ENCODE results near the gene BMAL1.

Gene BMAL1

DNA sequence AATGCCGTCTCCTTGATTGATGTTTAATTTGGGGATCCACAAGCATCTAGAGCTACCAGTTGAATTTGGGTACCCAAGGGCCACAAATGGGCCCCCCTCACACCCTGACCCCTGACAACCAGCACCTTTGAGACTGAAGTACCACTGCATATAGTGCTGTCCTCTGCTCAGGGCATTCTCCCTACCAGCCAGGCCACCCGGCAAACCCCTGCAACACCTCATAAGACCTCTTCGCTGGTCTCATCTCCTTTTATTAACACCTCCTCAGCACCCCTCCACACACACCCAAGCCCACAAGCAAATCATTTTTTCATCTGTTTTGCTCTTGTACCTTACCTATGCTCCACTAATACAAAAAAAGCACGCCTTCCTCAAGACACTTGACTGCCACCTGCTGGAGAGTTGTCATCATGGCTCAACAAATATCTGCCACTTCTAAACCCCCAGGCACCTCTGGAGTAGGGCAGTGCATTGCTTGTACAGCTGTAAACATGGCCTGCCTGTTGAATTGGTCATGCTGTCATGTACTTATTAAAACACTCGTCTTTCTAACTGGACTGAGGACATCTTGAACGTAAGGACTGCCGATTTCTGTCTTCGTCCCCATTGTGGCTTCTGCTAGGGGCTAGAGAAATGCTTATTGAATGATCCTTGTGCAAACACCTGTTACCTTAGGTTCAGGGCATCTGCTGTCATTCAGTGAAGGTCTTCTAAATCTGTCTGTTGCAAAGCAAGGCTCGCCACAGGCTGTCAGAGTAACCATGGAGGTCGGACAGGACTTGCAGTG lies 66.5 kb downstream of the BMAL1 start:
- DNase-seq (ENCODE audit: low read depth), result peak; percentile 45

DNA sequence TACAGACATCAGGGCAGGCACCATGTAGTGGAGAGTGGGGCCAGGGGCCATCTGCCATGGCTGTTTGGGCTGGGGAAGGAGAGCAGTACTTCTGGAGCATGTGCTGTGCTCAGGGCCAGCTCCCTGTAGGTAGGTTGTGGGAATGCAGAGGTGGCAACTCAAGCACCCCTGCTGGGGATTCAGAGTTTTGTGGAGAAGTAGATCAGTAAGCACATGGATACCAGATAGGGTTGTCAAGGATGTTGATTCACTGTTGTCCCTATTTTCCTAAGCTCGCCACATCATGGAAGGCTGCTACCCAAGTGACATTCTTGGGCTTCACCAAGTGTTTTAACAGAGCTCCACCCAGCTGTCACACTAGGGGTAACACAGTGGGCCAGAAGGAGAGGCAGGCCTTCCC lies 67.2 kb downstream of the BMAL1 start:
- DNase-seq (ENCODE audit: low read depth), result no peak

DNA sequence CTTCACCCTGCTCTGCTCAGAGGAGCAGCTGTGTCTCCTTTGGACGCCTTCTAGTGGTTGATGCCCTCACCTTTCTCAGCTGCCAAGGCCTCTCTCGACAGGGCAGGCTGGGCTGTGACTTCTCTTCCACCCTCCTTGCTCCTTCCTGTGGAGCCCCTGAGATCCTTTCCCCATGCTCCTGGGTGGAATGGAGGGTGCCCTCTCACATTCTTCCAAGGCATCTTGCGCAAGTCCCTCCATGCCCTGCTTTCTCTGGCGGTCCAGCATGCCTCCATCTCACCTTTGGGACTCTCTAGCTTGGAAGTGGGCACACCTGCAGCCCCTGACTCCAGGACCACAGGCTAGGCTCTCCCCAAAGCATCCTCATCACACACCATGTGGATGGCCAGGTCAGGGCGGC lies 68.9 kb downstream of the BMAL1 start:
- no peak for DNase-seq (ENCODE audit: low read depth)

DNA sequence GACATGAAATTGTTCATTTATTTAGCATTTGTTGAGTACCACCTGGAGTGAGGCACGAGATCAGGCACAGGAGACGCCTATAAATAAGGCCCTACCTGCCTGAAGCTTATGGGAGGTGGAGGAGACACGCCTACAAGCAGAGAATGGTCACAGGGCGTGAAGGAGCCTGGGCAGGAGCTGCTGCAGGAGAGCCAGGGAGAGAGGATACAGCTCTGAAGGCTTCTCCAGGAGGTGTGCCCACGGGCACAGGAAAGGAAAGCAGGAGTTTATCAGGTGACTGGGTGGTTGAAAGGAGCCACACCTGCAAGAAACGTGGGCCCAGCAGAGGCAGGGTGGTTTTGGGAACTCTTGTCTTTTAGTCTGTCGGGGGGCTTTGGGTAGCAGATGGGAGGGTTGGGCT lies 70.3 kb downstream of the BMAL1 start:
- no peak for DNase-seq (ENCODE audit: low read depth)

DNA sequence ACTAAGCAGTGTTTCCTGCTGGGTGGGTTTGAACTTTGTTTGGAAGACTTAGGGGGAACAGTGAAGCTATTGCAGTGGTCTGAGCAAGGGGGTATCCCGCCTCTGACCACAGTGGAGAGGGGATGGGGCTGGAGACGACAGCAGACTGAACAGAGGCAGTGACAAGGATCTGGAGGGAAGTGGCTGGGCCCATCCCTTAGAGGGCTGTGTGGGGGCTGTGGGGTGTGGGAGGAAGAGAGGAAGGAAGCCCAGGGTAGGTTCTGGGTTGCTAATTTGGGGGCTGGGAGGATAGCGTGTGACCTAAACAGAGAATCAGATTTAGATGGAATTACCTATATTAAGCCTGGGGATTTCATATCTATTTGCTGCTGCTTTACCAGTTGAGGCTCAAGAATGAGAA lies 70.7 kb downstream of the BMAL1 start:
- DNase-seq (ENCODE audit: low read depth), result no peak

DNA sequence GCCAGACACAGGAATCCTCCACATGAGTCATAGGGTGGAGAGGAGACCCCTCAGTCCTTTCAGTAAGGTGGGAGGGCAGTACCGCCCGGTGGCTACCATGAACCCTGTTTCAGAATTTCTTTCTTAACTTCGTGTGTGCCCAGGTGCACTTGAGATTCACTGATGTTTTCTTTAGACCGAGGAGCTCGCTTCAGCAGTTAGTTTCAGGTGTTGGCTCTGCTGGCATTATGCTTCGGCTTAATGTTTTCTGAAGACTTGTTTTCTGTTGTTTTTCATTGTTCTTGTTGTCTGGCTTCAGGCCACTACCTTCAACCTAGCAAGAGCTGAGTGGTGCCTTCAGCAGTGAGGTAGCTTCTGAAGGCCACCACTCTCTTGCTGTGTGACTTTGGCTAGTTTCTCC lies 71.5 kb downstream of the BMAL1 start:
- no peak for DNase-seq (ENCODE audit: low read depth)

DNA sequence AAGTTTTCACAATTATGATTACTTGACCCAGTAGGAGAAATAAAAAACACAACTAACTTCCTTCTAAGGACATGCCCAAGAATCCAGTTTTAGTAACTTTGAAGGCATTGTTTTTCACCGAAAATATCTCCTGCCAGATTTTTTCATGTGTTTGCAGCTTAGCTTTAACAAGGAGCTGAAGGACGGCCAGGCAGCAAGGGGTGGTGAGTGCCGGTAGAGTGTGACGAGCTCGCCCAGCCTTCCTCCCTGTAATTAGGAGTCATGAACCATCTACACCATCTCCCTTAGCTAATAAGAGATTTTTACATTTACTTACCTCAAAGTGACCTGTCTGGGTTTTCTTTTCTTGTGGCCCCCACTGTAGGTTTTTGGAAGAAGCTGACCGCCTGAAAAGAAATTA lies 72.0 kb downstream of the BMAL1 start:
- no peak for DNase-seq (ENCODE audit: low read depth)

DNA sequence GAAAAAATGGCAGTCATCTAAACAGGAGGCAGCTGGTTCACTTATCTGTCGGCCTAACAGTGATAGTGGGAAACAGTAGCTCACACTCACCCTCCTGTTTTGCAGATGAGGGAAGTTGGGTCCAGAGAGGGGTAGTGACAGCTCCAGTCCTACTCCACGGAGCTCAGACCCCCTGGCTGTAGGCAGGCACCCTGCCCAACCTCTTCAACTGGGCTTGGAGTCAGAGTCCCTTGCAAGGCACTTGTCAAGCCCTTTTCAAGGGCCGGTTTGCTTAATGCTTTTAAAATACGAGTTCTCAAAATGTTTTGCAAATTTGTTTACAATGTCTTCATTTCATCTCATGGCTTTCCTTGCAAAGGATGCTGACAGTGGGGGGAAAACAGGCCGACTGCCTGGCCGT lies 75.1 kb downstream of the BMAL1 start:
- DNase-seq (ENCODE audit: low read depth), result no peak

DNA sequence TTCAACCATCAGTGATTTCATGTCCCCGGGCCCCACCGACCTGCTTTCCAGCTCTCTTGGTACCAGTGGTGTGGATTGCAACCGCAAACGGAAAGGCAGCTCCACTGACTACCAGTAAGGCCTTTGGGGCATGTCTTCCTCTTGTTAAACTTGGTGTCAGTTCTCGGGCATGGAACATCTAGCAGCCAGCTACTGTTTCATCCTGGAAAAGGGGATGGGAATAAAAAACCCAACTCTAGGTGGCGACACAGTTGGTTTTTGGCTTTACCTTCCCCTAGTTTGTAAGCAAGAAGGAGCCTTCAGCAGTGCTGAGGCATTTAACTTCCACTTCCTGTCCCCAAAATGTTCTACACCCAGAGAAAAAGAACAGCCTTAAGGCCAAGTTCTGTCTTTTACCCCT lies 76.7 kb downstream of the BMAL1 start:
- no peak for DNase-seq (ENCODE audit: low read depth)

DNA sequence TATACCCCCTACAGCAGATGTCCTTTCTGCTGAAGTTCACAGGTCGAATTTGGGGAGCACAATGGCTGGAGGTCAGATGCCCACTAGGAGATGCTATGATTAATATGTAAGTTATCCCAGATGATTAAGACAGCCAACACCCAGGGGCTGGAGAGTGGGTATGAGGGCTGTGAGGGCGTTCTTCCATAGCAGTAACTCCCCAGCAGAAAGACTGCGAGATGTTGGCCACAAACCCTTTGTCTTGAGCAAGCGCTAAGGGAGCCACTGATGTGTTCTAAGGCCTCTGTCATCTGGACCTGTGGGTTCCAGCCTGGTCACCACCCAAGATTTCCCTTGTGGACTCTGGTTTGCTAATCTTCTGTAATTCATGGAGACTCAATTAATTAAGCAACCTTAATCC lies 77.6 kb downstream of the BMAL1 start:
- DNase-seq (ENCODE audit: low read depth), result no peak

DNA sequence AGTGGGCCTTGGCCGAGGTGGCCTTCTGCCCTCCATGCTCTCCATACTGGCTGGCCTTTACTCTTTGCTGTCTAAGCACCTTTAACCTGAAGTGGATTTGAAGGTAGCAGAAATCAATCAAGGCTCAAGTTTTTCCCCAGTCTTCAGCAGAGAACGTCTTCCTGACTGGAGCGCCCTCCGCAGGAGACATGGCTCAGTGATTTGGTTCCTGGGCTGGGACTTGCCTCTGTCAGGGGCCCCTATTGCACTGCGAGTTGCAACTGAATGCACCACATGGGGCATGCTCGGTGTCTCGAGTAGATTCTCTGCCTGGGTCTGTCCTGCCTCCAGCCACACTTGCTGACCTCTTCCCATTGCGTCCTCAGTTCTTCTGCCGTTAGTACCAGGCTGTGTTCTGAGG lies 79.6 kb downstream of the BMAL1 start:
- DNase-seq (ENCODE audit: low read depth), result no peak

DNA sequence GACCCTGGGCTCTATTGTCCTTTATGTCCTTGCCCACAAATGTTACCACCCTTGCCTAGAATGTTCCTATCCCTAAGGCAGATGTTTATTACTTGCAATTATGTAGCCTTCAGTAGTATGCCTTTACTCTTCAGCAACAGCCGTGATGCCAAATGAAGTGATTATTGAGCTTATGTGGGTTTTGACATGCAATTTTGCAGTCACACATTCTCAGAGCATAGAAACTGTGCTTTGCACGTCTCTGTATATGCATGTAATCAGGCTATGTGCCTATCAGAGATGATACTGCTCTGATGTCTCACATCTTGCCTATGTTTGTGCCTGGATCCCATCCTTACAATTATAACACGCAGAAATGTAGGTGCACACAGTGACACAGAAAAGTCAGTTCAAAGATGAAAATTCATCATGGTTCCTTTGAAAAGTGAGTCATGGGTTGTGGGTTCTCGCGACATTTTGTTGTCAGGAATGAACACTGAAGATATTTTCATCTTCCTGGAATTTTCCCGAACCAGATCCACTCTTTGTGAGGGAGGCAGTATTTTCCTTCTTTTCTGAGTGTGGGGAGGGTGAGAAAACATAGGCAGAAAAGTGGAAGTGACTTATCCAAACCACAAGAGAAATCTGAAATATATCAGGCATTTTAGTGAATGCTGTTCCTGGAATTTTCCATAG lies 81.1 kb downstream of the BMAL1 start:
- DNase-seq (ENCODE audit: low read depth), result no peak

DNA sequence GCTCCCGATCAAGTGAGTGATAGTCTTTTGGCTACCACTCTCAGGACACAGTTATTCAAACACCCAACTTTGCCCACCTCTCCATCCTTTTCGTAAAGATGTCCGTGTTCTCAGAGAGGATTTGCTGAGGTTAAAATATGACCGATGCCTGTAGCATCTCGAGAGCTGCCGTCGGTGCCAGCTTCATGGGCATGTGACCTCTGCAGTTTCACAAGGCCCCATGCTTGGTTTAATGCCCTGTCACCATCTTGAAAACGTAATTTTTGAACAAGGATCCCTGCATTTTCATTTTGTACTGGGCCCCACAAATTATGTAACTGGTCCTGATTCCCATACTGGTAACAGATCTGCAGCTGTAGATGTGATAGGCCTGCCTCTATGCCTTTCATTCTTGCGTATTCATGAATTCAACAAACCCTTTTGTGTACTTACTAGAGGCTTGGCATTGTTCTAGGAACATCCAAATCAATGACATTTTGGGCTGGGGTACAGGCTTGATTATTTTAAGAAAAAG lies 85.1 kb downstream of the BMAL1 start:
- no peak for DNase-seq (ENCODE audit: low read depth)

DNA sequence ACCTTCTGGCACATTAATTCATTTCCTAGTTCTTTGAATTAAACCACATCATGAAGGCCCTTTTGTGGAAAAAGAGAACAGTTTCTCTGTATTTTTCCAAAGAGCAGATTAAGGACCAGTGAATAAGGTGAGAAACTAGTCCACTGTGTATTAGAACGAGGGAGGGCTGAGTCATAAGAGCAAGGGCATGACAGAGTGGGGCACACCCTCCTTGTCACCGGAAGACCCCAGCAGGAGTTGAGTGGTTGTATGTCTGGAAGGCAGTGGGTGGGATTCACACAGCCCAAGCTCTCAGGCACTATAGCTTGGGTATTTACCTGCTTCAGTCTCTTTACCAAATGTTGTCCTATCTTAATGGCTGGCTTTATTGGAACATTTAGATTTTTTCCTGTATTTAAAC lies 86.8 kb downstream of the BMAL1 start:
- DNase-seq (ENCODE audit: low read depth), result no peak

DNA sequence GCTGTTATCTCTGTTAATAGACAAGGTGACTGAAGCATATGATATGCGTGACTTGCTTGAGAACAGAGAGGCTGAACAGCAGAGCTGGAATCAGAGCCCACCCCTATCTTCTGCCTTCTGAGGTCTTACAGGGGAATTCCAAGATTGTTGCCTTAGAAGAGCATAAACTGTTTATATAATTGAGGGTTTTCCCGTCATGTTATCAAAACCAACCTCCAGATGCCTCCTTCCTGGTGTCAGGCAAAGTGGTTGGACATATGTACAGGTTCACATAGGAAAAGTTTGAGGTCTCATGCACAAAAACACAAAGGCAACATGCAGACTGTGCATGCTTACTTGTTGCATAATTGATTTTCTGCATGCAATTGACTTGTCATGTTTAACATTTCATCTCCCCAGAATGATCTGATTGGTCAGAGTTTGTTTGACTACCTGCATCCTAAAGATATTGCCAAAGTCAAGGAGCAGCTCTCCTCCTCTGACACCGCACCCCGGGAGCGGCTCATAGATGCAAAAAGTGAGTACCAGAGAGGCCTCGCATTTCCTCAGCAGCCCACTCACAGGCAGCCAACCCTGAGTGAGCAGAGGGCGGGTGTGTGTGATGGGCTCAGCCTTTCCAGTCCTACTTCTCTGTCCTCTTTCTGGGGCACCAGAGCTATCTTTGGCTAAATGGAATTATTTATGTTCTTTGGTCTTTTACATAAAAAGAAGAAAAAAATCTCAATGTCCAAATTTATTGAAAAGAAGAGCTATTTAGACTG lies 88.9 kb downstream of the BMAL1 start:
- no peak for DNase-seq (ENCODE audit: low read depth)

DNA sequence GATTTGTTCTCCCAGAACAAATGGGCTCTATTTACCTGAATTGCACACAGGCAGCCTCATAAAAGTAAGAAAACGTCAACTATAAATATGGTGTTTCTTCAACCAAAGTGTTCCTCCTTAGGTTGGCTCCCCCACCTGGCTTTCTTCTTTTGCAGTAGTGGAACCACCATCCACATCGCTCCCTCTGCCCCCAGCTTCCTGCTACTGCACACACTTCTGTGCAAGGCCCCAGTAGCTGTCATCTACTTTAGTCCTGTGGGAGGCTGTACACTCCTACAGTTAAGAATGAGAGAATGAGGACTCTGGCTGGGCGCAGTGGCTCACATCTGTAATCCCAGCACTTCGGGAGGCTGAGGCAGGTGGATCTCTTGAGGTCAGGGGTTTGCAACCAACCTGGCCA lies 89.5 kb downstream of the BMAL1 start:
- no peak for DNase-seq (ENCODE audit: low read depth)

DNA sequence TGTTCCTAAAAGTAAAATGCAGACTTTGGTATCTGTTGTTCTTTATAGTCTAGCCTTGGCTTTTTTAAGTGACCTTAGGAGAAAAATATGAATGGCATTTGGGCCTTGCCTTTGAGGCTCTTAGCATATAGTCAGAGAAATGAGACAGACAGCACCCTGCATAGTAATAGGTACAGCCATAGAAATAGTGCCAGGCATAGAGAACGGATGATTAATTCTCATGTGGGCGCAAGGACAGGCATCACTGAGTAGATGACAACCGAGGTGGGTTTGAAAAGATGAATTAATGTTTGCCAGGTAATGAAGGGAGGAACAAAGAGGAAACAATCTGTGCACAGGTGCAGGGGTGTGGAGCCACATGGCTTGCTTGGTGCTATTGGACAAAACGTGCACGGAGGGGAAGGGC lies 90.5 kb downstream of the BMAL1 start:
- DNase-seq (ENCODE audit: low read depth), result no peak

DNA sequence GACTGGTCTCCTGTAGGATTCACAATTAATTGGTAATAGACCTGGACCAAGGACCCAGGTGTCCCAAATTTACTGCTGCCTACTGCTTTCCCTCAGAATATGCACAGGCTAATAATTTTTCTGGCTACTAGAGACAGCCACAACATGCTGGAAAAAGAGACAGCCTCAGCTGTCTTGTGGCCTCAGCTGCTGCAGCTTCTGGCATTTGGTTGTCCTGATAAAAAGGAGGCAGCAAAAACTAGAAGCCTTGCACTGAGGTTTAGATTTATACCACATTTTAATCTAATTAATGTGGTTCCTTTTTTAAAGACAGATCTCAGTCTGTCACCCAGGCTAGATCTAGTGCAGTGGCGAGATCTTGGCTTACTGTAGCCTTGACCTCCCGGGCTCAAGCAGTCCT lies 95.6 kb downstream of the BMAL1 start:
- DNase-seq (ENCODE audit: low read depth), result no peak

DNA sequence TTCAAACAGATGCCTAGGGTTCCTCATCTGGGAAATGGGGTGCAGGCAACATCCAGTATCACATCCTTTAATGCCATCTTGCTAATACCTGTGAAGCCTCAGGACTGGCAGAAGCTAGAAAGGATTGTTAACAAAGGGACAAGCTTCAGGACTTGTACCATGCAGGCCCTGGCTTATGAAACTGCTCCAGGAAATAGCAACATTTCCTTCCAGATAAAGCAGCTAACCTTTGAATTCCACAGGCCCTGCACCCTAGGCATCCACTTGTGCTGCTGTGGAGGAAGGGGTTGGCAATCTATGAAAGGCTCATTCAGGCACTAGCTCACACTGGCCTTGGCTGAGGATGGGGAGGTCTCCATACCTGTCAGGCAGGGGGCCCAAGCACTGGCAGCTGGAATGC lies 98.2 kb downstream of the BMAL1 start:
- DNase-seq (ENCODE audit: low read depth), result no peak

DNA sequence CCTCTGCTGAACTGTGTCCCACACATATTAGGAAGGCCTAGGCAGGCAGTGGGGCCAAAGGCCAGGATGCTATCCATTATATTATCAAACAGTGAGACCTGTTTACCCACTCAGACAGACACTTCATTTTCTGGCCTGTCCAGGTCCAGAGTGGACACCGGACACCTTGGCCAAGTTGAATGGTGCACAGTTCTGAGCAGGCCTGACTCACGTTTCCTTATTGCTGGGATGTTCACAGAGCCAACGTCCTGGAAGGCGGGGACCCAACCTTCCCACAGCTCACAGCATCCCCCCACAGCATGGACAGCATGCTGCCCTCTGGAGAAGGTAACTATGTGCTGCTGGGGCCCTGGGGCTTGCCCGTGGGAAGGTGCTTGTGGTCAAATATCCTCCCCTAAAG lies 98.8 kb downstream of the BMAL1 start:
- DNase-seq (ENCODE audit: low read depth), result no peak

DNA sequence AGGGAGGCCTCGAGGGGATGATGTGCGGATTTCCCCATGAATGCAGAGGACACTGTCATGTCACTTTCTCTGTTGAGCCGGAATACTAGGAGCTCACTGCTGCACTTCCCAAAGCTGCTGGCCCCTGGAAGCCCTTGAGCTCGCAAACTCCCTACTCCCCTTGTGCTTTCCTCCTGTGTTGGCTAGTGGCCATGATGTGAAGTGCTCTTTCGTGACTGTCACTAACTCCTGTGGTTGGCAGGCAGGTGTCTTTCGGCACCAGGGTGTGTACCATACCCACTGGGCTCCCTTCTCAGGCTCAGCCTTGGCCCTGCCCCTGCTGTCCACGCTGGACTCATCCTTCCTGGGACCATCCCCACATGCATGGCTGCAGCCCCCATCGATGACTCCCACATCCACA lies 99.2 kb downstream of the BMAL1 start:
- no peak for DNase-seq (ENCODE audit: low read depth)

DNA sequence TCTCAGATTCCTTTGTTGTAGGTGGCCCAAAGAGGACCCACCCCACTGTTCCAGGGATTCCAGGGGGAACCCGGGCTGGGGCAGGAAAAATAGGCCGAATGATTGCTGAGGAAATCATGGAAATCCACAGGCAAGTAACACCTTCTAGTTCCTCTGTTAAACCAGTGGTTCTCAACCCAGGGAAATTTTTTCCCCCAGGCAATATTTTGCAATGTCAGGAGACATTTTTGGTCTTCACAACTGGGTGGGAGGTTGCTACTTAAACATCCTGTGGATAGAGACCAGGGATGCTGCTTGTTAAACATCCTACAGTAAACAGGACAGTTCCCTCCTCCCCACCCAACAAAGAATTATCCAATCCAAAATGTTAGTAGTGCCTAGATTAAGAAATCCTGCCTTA lies 100.7 kb downstream of the BMAL1 start:
- no peak for DNase-seq (ENCODE audit: low read depth)

DNA sequence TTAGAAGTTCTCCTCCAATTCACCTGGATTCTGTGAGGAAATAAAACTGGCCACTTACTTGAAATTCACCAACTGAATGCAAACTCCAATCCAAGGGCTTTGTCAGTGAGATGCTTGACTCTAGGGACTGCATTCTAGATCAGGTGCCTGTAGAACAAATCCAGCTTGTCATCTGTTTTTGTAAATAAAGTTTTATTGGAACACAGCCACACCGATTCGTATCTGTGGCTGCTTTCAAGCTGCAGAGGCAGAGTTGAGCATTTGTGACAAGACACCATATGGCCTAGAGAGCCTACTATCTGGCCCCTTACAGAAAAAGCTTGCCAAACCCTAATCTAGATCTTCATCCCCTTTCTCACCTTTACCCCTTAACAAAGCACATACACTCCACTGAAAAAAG lies 103.1 kb downstream of the BMAL1 start:
- no peak for DNase-seq (ENCODE audit: low read depth)
